ENCODE measurements around the gene EDEM1.
"Not testable (repeated sequence)": the region's sequence is repeated elsewhere in the genome, so short reads cannot be mapped to it uniquely, and the experiment has no call there.

EDEM1 gene

GRCh38 chr3:5141760-5142159 lies 45.7 kb upstream of the EDEM1 start:
- no peaks in the 10 kb centered on the region for H3K27me3 ChIP-seq (ENCODE audit: insufficient read depth, poor library complexity, severe bottlenecking)
- peaks cover 24% of the 10 kb centered on the region for H3K4me1 ChIP-seq (ENCODE audit: insufficient read depth, poor library complexity, severe bottlenecking)
- H3K27ac ChIP-seq (ENCODE audit: poor library complexity, severe bottlenecking) = no peak overlapping the region
- no peak for TF ChIP-seq CTCF (IDR thresholded peaks at IDR 0.05; ENCODE audit: poor library complexity, severe bottlenecking)
- no peaks in the 10 kb centered on the region for H3K9me3 ChIP-seq (ENCODE audit: severe bottlenecking)
- no peak for DNase-seq (ENCODE audit: low spot score)
- no peak for ATAC-seq (ENCODE audit: low read depth)
- H3K4me3 ChIP-seq (ENCODE audit: severe bottlenecking) = no peak overlapping the region
- H3K36me3 ChIP-seq (ENCODE audit: low read depth) = peaks cover 11% of the 10 kb centered on the region; the same call in 1 of the 2 replicates

GRCh38 chr3:5143464-5143863 lies 44.0 kb upstream of the EDEM1 start:
- no peak overlapping the region for H3K27ac ChIP-seq (ENCODE audit: poor library complexity, severe bottlenecking)
- no peak for TF ChIP-seq CTCF (IDR thresholded peaks at IDR 0.05; ENCODE audit: poor library complexity, severe bottlenecking)
- no peak for ATAC-seq (ENCODE audit: low read depth)
- DNase-seq (ENCODE audit: low spot score) = no peak
- peaks cover 10% of the 10 kb centered on the region for H3K4me1 ChIP-seq (ENCODE audit: insufficient read depth, poor library complexity, severe bottlenecking)
- H3K4me3 ChIP-seq (ENCODE audit: severe bottlenecking) = no peak overlapping the region
- no peaks in the 10 kb centered on the region for H3K27me3 ChIP-seq (ENCODE audit: insufficient read depth, poor library complexity, severe bottlenecking)
- peaks cover 11% of the 10 kb centered on the region; the same call in 1 of the 2 replicates for H3K36me3 ChIP-seq (ENCODE audit: low read depth)
- no peaks in the 10 kb centered on the region for H3K9me3 ChIP-seq (ENCODE audit: severe bottlenecking)

GRCh38 chr3:5144316-5144994 lies 43.1 kb upstream of the EDEM1 start:
- Histone ChIP-seq H3K9me3 (ENCODE audit: severe bottlenecking) (no peaks in the 10 kb centered on the region), H3K4me3 (ENCODE audit: severe bottlenecking) (no peak overlapping the region), H3K36me3 (ENCODE audit: low read depth) (peaks cover 11% of the 10 kb centered on the region; the same call in 1 of the 2 replicates), H3K27ac (ENCODE audit: poor library complexity, severe bottlenecking) (no peak overlapping the region), H3K27me3 (ENCODE audit: insufficient read depth, poor library complexity, severe bottlenecking) (no peaks in the 10 kb centered on the region), H3K4me1 (ENCODE audit: insufficient read depth, poor library complexity, severe bottlenecking) (peaks cover 2% of the 10 kb centered on the region)
- TF ChIP-seq CTCF (IDR thresholded peaks at IDR 0.05; ENCODE audit: poor library complexity, severe bottlenecking) = no peak
- no peak for DNase-seq (ENCODE audit: low spot score)
- no peak for ATAC-seq (ENCODE audit: low read depth)

- Histone ChIP-seq H3K4me1 (ENCODE audit: insufficient read depth, poor library complexity, severe bottlenecking) (no peaks in the 10 kb centered on the region), H3K36me3 (ENCODE audit: low read depth) (peaks cover 11% of the 10 kb centered on the region; the same call in 1 of the 2 replicates), H3K4me3 (ENCODE audit: severe bottlenecking) (no peak overlapping the region), H3K9me3 (ENCODE audit: severe bottlenecking) (no peaks in the 10 kb centered on the region), H3K27me3 (ENCODE audit: insufficient read depth, poor library complexity, severe bottlenecking) (no peaks in the 10 kb centered on the region), H3K27ac (ENCODE audit: poor library complexity, severe bottlenecking) (no peak overlapping the region)
- TF ChIP-seq CTCF (IDR thresholded peaks at IDR 0.05; ENCODE audit: poor library complexity, severe bottlenecking) = no peak
- DNase-seq (ENCODE audit: low spot score) = no peak
- ATAC-seq (ENCODE audit: low read depth) = no peak
Measured at GRCh38 chr3:5145120-5145519, 42.4 kb upstream of the EDEM1 start.

GRCh38 chr3:5147152-5147551 lies 40.4 kb upstream of the EDEM1 start:
- H3K27me3 ChIP-seq (ENCODE audit: insufficient read depth, poor library complexity, severe bottlenecking); DNase-seq (ENCODE audit: low spot score); H3K27ac ChIP-seq (ENCODE audit: poor library complexity, severe bottlenecking); ATAC-seq (ENCODE audit: low read depth); H3K36me3 ChIP-seq (ENCODE audit: low read depth); H3K4me3 ChIP-seq (ENCODE audit: severe bottlenecking); H3K9me3 ChIP-seq (ENCODE audit: severe bottlenecking); H3K4me1 ChIP-seq (ENCODE audit: insufficient read depth, poor library complexity, severe bottlenecking): not testable (repeated sequence)
